Stimulated activated naive CD4-positive, alpha-beta T cell (primary cell): Measurements from ENCODE around the gene METAP1D.
"Not testable (repeated sequence)": the region's sequence is repeated elsewhere in the genome, so short reads cannot be mapped to it uniquely, and the experiment has no call there.

Experiments used
- DNase-seq, 6 experiments: peaks; one replicate each; lab custom pipeline; 2025; lab: John Stamatoyannopoulos, UW

Gene METAP1D

GRCh38 chr2:172101821-172102390 lies 102.2 kb downstream of the METAP1D start:
- peak in 3 of 6 experiments; percentile 48 to 73 (median 57) for DNase-seq

- peak in 4 of 6 experiments; percentile 32 to 73 (median 42) for DNase-seq
Measured at GRCh38 chr2:172102391-172103359, 102.9 kb downstream of the METAP1D start, which contains the start of gene DLX2. DLX2 (minus strand) TSS chr2:172102900; CDS start chr2:172102538, 362 bp downstream.

DNA sequence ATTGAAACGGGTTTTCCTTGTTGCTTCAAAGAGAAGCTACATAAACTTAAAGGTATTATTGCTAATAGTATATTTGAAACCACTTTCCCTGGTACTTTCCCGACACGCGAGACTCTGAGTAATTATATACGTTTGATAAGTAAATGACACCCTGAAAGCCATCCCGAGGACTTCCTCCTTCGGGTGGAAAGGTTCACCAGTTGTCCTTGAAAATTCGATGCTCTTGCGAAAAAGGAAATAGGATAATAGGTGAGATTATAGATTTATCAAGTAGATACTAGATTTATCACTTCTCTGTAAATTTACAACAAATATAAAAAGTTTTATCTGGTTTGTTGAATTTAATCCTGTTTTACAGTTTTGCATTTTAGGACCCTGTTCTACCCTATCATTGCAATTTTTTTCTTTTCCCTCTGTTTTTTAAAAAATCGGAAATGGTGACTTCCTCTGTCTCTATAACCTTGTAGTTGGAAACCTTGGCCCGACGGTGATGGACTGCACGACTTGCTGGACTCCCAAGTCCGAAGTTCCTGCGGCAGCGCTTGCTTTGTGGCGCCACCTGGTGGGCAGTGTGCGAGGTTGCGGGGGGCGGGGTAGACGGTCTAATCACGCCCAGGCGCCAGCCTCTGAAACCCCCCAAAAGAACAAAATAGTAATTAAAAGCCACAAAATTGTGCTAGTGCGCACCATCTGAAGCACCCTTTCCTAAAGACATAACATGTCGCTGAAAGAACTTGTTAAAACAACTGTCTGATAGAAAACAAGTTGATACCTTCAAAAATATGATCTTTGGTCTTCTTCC lies 103.9 kb downstream of the METAP1D start:
- peak; percentile 19 to 68 (median 52) for DNase-seq

- no peak for DNase-seq
Measured at GRCh38 chr2:172105471-172106107, 105.8 kb downstream of the METAP1D start.

GRCh38 chr2:172106108-172106961 lies 106.6 kb downstream of the METAP1D start:
- DNase-seq = peak in 3 of 6 experiments; percentile 19 to 65 (median 32)

DNA sequence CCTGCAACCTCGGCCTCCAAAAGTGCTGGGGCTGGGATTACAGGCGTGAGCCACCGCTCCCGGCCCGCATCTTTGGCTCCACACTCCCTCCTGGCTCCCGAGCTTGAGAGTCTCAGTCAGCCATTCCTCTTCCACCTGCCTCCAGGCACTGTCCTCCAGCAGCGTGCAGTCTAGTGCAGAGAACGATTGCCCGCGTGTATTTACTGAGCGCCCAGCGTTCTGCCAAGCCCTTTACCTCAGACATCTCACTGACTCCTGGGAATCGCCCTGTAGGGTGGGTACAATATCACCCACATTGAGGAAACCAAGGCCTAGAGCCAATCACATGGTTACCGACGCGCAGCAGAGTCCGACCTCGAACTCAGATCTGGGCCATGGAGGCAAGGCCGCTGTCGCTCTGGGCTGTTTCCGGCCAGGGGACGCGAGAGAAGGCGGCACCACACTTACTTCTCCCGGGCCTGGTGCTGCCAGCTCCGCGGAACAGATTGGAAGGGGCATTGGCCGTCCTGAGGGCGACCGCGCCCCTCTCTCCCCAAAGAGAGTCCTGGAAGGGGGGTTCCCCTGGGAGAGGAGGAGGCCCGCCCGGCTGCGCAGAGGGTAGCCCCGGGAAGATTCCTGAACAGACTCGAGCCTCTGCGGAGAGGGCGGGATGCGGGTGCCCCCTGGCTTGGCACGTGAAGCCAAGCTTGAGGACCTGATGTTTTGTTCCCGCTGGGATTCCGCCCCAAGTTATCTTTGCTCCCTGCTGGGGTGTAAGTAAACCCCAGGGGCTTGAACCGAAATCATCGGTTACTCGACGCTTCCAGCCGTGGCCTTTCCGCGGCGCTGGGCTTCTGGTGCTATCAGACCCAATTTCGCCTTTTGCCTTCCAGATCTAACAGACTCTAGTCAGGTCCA lies 108.2 kb downstream of the METAP1D start:
- peak in 1 of 6 experiments; percentile 42 for DNase-seq

GRCh38 chr2:172108587-172108930 lies 108.8 kb downstream of the METAP1D start:
- DNase-seq = no peak

DNA sequence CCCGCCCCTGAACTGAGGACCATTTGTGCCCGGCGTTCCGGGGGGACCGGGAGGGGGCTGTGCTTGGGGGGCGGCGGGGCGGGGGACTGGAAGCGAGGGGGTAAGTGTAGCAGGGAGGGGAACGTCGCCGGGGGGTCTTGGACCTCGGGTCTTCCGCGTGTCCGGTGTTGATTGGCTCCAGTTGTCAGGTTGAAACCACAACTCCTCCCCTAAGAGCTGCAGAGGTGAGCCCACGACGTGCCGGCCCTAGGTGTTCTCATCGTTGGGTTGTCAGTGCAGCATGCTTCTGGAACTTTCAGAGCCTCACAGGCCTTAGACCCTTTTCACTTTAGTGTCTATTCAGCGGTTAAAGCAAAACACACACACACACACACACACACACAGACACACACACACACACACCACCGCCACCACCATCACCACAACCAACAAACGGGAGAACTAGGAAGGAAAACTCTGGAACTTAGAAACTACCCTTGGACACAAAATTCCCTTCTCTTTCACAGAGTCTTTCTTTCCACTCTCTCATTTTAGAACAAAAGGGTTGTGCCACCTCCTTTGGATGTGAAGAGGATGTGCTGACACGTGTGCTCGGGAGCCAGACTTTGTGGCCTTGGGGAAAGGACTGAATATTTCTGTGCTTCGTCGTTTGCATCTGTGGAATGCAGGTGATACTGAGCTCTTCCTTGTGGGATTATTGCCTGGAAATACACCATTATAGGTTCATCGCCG lies 109.7 kb downstream of the METAP1D start:
- no peak for DNase-seq

- DNase-seq = no peak
Measured at GRCh38 chr2:172109988-172110811, 110.4 kb downstream of the METAP1D start.

- DNase-seq = no peak
Measured at GRCh38 chr2:172113617-172114016, 113.9 kb downstream of the METAP1D start.

GRCh38 chr2:172114176-172114575 lies 114.4 kb downstream of the METAP1D start:
- not testable (repeated sequence) for DNase-seq

- DNase-seq = no peak
Measured at GRCh38 chr2:172114579-172114978, 114.8 kb downstream of the METAP1D start.

GRCh38 chr2:172116107-172116506 lies 116.4 kb downstream of the METAP1D start:
- DNase-seq = no peak

GRCh38 chr2:172119089-172119488 lies 119.3 kb downstream of the METAP1D start:
- DNase-seq = no peak

DNA sequence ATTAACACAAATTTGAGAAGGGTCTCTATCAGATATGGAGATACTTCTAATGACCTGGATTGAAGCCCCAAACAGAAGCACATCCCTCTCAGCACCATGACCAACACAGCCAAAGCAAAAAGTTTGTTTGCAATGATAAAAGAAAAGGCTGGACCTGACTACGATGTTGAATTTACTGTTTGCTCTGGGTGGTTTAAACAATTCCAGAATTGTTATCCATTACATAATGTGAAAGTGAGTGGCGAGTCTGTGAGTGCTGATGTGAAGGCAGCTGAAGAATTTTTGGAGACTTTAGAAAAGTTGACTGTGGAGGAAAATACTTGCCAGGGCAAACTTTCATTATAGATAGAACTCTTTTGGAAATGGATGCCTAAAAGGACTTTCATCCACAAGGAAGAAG lies 120.4 kb downstream of the METAP1D start:
- DNase-seq = no peak

GRCh38 chr2:172128484-172128883 lies 128.7 kb downstream of the METAP1D start:
- DNase-seq = no peak

DNA sequence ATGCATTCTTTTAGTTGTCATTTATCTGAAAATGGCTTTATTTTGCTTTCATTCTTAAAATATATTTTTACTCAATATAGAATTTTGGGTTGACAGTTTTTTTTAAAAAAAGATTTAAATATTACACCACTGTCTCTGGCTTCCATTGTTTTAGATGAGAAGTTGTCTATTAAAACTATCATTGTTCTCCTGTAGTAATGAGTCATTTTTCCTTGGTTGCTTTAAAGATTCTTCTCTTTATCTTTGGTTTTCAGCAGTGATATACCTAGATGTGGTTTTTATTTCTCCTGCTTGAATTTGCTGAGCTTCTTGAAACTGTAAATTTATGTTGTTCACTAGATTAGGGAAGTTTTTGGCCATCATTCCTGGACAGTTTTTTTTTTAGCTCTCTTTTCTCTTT lies 129.7 kb downstream of the METAP1D start:
- no peak for DNase-seq
